Osteocyte (in vitro differentiated cells): ENCODE measurements around the gene GDPD1. TPM values are rescaled to one million over a fixed set of nuclear protein-coding genes. Genes with fewer than 3 reads are reported as not detected.
A peak's percentile ranks its signal among the peaks of the same experiment; 100 is the strongest.
"Not testable (repeated sequence)": the region's sequence is repeated elsewhere in the genome, so short reads cannot be mapped to it uniquely, and the experiment has no call there.

Source experiments
- DNase-seq: peaks from one replicate; pipeline ENCODE4 v3.0.0; 2021; ENCODE audit warnings: mixed read lengths; ENCODE audit not compliant: unreplicated experiment; ENCODE audit errors: extremely low spot score
- H3K27ac Mint-ChIP-seq: one replicate; pipeline ENCODE4 v1.8.0; 2021; ENCODE audit warnings: mild to moderate bottlenecking, mixed read lengths; ENCODE audit not compliant: unreplicated experiment
- H3K27me3 Mint-ChIP-seq: one replicate; pipeline ENCODE4 v1.8.0; 2021; ENCODE audit warnings: mixed read lengths; ENCODE audit not compliant: unreplicated experiment
- H3K36me3 Mint-ChIP-seq: one replicate; pipeline ENCODE4 v1.8.0; 2021; ENCODE audit warnings: mixed read lengths; ENCODE audit not compliant: unreplicated experiment
- H3K4me1 Mint-ChIP-seq: one replicate; pipeline ENCODE4 v1.8.0; 2021; ENCODE audit warnings: mixed read lengths; ENCODE audit not compliant: unreplicated experiment
- H3K4me3 Mint-ChIP-seq: one replicate; pipeline ENCODE4 v1.8.0; 2021; ENCODE audit warnings: mild to moderate bottlenecking, moderate library complexity, mixed read lengths; ENCODE audit not compliant: unreplicated experiment
- H3K9me3 Mint-ChIP-seq: one replicate; pipeline ENCODE4 v1.8.0; 2021; ENCODE audit warnings: mixed read lengths; ENCODE audit not compliant: unreplicated experiment
- CTCF ChIP-seq: fragments of 200-600 bp; sonication (generic); IDR thresholded peaks from 2 replicates; pipeline ENCODE4 v1.5.0; 2021; ENCODE audit warnings: antibody characterized with exemption, mild to moderate bottlenecking, moderate library complexity
- total RNA-seq: library from RNA; stranded (reverse); gene quantifications from 2 replicates; pipeline ENCODE4 v1.2.1, GENCODE V29; 2021

GDPD1 gene
- total RNA-seq, 1 donor from 2014 or later, result 3.0 TPM

GRCh38 chr17:59178266-59178985 is 41.9 kb upstream of the GDPD1 start:
- no peaks in the 10 kb centered on the region for H3K9me3 Mint-ChIP-seq
- H3K4me1 Mint-ChIP-seq, result peaks cover 2% of the 10 kb centered on the region
- TF ChIP-seq CTCF, result no peak
- H3K27me3 Mint-ChIP-seq, result no peaks in the 10 kb centered on the region
- H3K4me3 Mint-ChIP-seq, result no peak overlapping the region
- H3K36me3 Mint-ChIP-seq, result peaks cover 9% of the 10 kb centered on the region
- H3K27ac Mint-ChIP-seq, result no peak overlapping the region
- DNase-seq, result no peak

DNA sequence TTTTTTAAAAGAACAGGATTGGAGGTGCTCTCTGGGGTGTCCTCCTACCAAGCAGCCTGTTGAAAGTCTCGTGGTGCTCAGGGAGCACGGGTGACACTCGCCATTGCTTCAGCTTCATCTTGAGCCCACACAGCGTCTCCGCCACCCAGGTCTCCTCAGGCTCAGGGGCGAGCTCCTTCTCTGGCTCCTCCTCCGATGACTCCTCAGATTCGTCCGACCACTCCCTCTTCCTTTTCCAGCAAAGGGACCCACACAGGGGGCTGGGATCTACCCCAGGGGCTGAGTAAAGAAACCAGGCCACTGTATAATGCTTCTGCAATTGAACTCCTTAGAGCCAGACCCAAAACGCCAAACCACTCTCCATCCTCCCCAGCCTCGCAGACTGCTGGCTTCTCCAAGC is 40.7 kb upstream of the GDPD1 start:
- H3K27me3 Mint-ChIP-seq, H3K36me3 Mint-ChIP-seq, H3K9me3 Mint-ChIP-seq, H3K4me1 Mint-ChIP-seq, H3K27ac Mint-ChIP-seq, H3K4me3 Mint-ChIP-seq: not testable (repeated sequence)
- peak; percentile 67 for DNase-seq

DNA sequence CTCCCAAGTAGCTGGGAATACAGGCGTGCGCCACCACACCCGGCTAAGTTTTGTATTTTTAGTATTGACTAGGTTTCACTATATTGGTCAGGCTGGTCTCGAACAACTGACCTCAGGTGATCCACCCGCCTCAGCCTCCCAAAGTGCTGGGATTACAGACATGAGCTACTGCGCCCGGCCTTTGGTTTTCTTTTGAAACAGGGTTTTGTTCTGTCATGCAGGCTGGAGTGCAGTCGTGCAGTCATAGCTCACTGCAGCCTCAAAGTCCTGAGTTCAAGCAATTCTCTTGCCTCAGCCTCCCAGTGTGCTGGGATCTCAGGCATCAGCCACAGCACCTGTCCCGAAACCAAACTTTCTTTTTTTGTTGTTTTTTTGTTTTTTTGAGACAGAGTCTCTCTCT is 39.7 kb upstream of the GDPD1 start:
- no peaks in the 10 kb centered on the region for H3K9me3 Mint-ChIP-seq
- no peak overlapping the region for H3K4me3 Mint-ChIP-seq
- H3K27me3 Mint-ChIP-seq, result no peaks in the 10 kb centered on the region
- no peak overlapping the region for H3K27ac Mint-ChIP-seq
- peaks cover 5% of the 10 kb centered on the region for H3K36me3 Mint-ChIP-seq
- no peak for TF ChIP-seq CTCF
- H3K4me1 Mint-ChIP-seq, result peaks cover 2% of the 10 kb centered on the region
- no peak for DNase-seq

GRCh38 chr17:59181481-59181880 is 38.8 kb upstream of the GDPD1 start:
- Mint-ChIP-seq H3K9me3 (no peaks in the 10 kb centered on the region), H3K4me1 (peaks cover 2% of the 10 kb centered on the region), H3K4me3 (no peak overlapping the region), H3K27ac (no peak overlapping the region), H3K36me3 (peaks cover 5% of the 10 kb centered on the region), H3K27me3 (no peaks in the 10 kb centered on the region)
- TF ChIP-seq CTCF, result no peak
- no peak for DNase-seq

GRCh38 chr17:59185997-59186396 is 34.3 kb upstream of the GDPD1 start:
- H3K36me3 Mint-ChIP-seq, result peaks cover 5% of the 10 kb centered on the region
- no peak for DNase-seq
- no peak for TF ChIP-seq CTCF
- H3K27me3 Mint-ChIP-seq, result no peaks in the 10 kb centered on the region
- no peaks in the 10 kb centered on the region for H3K4me1 Mint-ChIP-seq
- H3K4me3 Mint-ChIP-seq, result no peak overlapping the region
- no peaks in the 10 kb centered on the region for H3K9me3 Mint-ChIP-seq
- H3K27ac Mint-ChIP-seq, result no peak overlapping the region
